ENCODE measurements around the gene ATF7IP2. TPM values are rescaled to one million over a fixed set of nuclear protein-coding genes. Genes with fewer than 3 reads are reported as not detected.

ATF7IP2 gene
- total RNA-seq, 2 experiments from 2014 or later: 28.4 to 34.5 TPM

- DNase-seq (ENCODE audit: low spot score): no peak
- no peak overlapping the region for H3K4me2 ChIP-seq (ENCODE audit: low read length)
- TF ChIP-seq, protein P1, sequence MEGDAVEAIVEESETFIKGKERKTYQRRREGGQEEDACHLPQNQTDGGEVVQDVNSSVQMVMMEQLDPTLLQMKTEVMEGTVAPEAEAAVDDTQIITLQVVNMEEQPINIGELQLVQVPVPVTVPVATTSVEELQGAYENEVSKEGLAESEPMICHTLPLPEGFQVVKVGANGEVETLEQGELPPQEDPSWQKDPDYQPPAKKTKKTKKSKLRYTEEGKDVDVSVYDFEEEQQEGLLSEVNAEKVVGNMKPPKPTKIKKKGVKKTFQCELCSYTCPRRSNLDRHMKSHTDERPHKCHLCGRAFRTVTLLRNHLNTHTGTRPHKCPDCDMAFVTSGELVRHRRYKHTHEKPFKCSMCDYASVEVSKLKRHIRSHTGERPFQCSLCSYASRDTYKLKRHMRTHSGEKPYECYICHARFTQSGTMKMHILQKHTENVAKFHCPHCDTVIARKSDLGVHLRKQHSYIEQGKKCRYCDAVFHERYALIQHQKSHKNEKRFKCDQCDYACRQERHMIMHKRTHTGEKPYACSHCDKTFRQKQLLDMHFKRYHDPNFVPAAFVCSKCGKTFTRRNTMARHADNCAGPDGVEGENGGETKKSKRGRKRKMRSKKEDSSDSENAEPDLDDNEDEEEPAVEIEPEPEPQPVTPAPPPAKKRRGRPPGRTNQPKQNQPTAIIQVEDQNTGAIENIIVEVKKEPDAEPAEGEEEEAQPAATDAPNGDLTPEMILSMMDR (conservative IDR thresholded peaks at IDR 0.05; ENCODE audit: low read length): no peak
- no peak for TF ChIP-seq EZH2phosphoT487 (IDR thresholded peaks at IDR 0.05; ENCODE audit: borderline replicate concordance, low read depth, low read length)
- ChIA-PET POLR2A (interaction anchor here (0.8 kb wide), 1 partner anchor 17 kb away, joined by 3 read pairs; no protein-coding TSS in a partner anchor), CTCF (ENCODE audit: unreplicated experiment) (no interaction called here)
- H3K79me2 ChIP-seq (ENCODE audit: insufficient read depth, low read depth, low read length): no peaks in the 10 kb centered on the region
- intact Hi-C loops (cut with micrococcal nuclease; ENCODE audit: unreplicated experiment): no loop called here
- H3K27ac ChIP-seq (ENCODE audit: low read depth, low read length, poor library complexity, severe bottlenecking): no peak overlapping the region
- no peak overlapping the region for H2AFZ ChIP-seq (ENCODE audit: low read length)
- no TSS peak for BruUV-seq (replicated peaks)
- H3K4me1 ChIP-seq (ENCODE audit: insufficient read depth, low read length, poor library complexity, severe bottlenecking): peaks cover 6% of the 10 kb centered on the region
- H3K9me3 ChIP-seq (ENCODE audit: low read length): 0 out of 2 replicates have a peak, but pooled peaks cover 6% of the 10 kb centered on the region
- H3K4me3 ChIP-seq (ENCODE audit: low read depth, low read length, poor library complexity, severe bottlenecking): no peak overlapping the region
- no peaks in the 10 kb centered on the region for H3K36me3 ChIP-seq (ENCODE audit: insufficient read depth, low read length)
- H4K20me1 ChIP-seq (ENCODE audit: insufficient read depth, low read length): no peaks in the 10 kb centered on the region
- H3K9me2 ChIP-seq (ENCODE audit: insufficient read depth, low read length): no peaks in the 10 kb centered on the region
Observed at GRCh38 chr16:10497132-10498101, 111.6 kb downstream of the ATF7IP2 start.

GRCh38 chr16:10500582-10500981, 114.7 kb downstream of the ATF7IP2 start:
- no peak overlapping the region for H3K4me2 ChIP-seq (ENCODE audit: low read length)
- H3K4me3 ChIP-seq (ENCODE audit: low read depth, low read length, poor library complexity, severe bottlenecking): no peak overlapping the region
- H3K36me3 ChIP-seq (ENCODE audit: insufficient read depth, low read length): no peaks in the 10 kb centered on the region
- ChIA-PET CTCF (ENCODE audit: unreplicated experiment) (no interaction called here), POLR2A (no interaction called here)
- H3K4me1 ChIP-seq (ENCODE audit: insufficient read depth, low read length, poor library complexity, severe bottlenecking): peaks cover 6% of the 10 kb centered on the region
- no peaks in the 10 kb centered on the region for H3K9me3 ChIP-seq (ENCODE audit: low read length)
- no peak for DNase-seq (ENCODE audit: low spot score)
- H3K79me2 ChIP-seq (ENCODE audit: insufficient read depth, low read depth, low read length): no peaks in the 10 kb centered on the region
- H4K20me1 ChIP-seq (ENCODE audit: insufficient read depth, low read length): no peaks in the 10 kb centered on the region
- no TSS peak for BruUV-seq (replicated peaks)
- TF ChIP-seq, protein P1 (conservative IDR thresholded peaks at IDR 0.05; ENCODE audit: low read length): no peak
- no peak for TF ChIP-seq EZH2phosphoT487 (IDR thresholded peaks at IDR 0.05; ENCODE audit: borderline replicate concordance, low read depth, low read length)
- H2AFZ ChIP-seq (ENCODE audit: low read length): no peak overlapping the region
- no peak overlapping the region for H3K27ac ChIP-seq (ENCODE audit: low read depth, low read length, poor library complexity, severe bottlenecking)
- intact Hi-C loops (cut with micrococcal nuclease; ENCODE audit: unreplicated experiment): no loop called here
- no peaks in the 10 kb centered on the region for H3K9me2 ChIP-seq (ENCODE audit: insufficient read depth, low read length)
